Measurements from ENCODE around the gene ATRNL1.
"Not testable (repeated sequence)": the region's sequence is repeated elsewhere in the genome, so short reads cannot be mapped to it uniquely, and the experiment has no call there.

ATRNL1 gene

GRCh38 chr10:115219203-115219602 lies 126.0 kb downstream of the ATRNL1 start:
- no peak overlapping the region for H3K4me3 Mint-ChIP-seq
- H3K36me3 Mint-ChIP-seq (ENCODE audit: low read depth), result no peaks in the 10 kb centered on the region
- no peaks in the 10 kb centered on the region for H3K4me1 Mint-ChIP-seq (ENCODE audit: low read depth)
- H3K9me3 Mint-ChIP-seq, result no peaks in the 10 kb centered on the region
- no peaks in the 10 kb centered on the region for H3K27me3 Mint-ChIP-seq (ENCODE audit: low read depth)
- no peak overlapping the region for H3K27ac Mint-ChIP-seq

DNA sequence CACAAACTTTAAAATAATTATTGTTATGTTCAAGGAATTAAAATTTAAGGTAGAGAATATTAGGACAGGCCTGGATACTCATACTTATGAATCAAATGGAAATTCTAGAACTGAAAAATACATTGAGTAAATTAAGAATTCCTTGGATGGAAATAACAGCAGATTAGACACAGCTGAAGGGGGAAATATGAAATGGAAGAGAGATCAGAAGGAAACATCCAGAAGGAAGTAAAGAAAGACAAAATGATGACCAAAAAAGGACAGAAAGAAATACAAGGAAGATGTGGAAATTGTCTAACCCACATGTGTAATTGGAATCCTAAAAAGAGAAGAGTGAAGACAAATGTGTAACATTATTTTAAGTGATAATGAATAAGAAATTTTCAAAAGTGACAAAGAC lies 128.9 kb downstream of the ATRNL1 start:
- Mint-ChIP-seq H3K4me1 (ENCODE audit: low read depth) (no peaks in the 10 kb centered on the region), H3K4me3 (no peak overlapping the region), H3K27me3 (ENCODE audit: low read depth) (no peaks in the 10 kb centered on the region), H3K36me3 (ENCODE audit: low read depth) (no peaks in the 10 kb centered on the region), H3K9me3 (no peaks in the 10 kb centered on the region), H3K27ac (no peak overlapping the region)

- Mint-ChIP-seq H3K4me1 (ENCODE audit: low read depth) (no peaks in the 10 kb centered on the region), H3K27me3 (ENCODE audit: low read depth) (no peaks in the 10 kb centered on the region), H3K4me3 (no peak overlapping the region), H3K9me3 (no peaks in the 10 kb centered on the region), H3K36me3 (ENCODE audit: low read depth) (no peaks in the 10 kb centered on the region), H3K27ac (no peak overlapping the region)
Observed at GRCh38 chr10:115239761-115240160, 146.6 kb downstream of the ATRNL1 start.

GRCh38 chr10:115250784-115251183 lies 157.6 kb downstream of the ATRNL1 start:
- Mint-ChIP-seq H3K4me3 (no peak overlapping the region), H3K27ac (no peak overlapping the region), H3K27me3 (ENCODE audit: low read depth) (no peaks in the 10 kb centered on the region), H3K9me3 (peaks cover 4% of the 10 kb centered on the region), H3K4me1 (ENCODE audit: low read depth) (no peaks in the 10 kb centered on the region), H3K36me3 (ENCODE audit: low read depth) (no peaks in the 10 kb centered on the region)

DNA sequence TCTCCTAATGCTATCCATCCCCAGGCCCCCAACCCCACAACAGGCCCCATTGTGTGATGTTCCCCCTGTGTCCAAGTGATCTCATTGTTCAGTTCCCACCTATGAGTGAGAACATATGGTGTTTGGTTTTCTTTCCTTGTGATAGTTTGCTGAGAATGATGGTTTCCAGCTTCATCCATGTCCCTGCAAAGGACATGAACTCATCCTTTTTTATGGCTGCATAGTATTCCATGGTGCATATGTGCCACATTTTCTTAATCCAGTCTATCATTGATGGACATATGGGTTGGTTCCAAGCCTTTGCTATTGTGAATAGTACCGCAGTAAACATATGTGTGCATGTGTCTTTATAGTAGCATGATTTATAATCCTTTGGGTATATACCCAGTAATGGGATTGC lies 160.6 kb downstream of the ATRNL1 start:
- H3K9me3 Mint-ChIP-seq, result peaks cover 17% of the 10 kb centered on the region
- H3K4me1 Mint-ChIP-seq (ENCODE audit: low read depth); H3K36me3 Mint-ChIP-seq (ENCODE audit: low read depth); H3K27me3 Mint-ChIP-seq (ENCODE audit: low read depth); H3K4me3 Mint-ChIP-seq; H3K27ac Mint-ChIP-seq: not testable (repeated sequence)

GRCh38 chr10:115272482-115272881 lies 179.3 kb downstream of the ATRNL1 start:
- H3K4me3 Mint-ChIP-seq, result no peak overlapping the region
- H3K36me3 Mint-ChIP-seq (ENCODE audit: low read depth), result no peaks in the 10 kb centered on the region
- no peaks in the 10 kb centered on the region for H3K27me3 Mint-ChIP-seq (ENCODE audit: low read depth)
- H3K27ac Mint-ChIP-seq, result no peak overlapping the region
- no peaks in the 10 kb centered on the region for H3K9me3 Mint-ChIP-seq
- H3K4me1 Mint-ChIP-seq (ENCODE audit: low read depth), result no peaks in the 10 kb centered on the region

DNA sequence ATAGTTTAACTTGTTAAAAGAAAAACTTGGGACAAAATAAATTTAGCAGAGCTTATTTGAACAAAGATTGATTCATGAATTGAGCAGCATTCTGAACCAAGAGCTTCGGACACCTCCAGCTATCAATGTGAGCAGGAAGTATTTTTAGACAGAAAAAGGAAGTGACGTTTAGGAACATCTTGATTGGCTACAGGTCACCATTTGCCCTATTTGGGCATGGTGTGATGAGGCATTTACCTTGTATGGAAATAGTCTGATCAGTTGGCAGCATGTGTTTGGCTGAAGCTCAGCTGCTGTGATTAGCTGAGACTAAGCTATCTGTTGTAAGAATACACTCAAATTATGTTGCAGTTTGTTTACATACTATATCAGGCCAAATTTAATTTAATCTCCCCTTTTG lies 185.1 kb downstream of the ATRNL1 start:
- Mint-ChIP-seq H3K36me3 (ENCODE audit: low read depth) (no peaks in the 10 kb centered on the region), H3K27ac (no peak overlapping the region), H3K4me3 (no peak overlapping the region), H3K9me3 (no peaks in the 10 kb centered on the region), H3K27me3 (ENCODE audit: low read depth) (no peaks in the 10 kb centered on the region), H3K4me1 (ENCODE audit: low read depth) (no peaks in the 10 kb centered on the region)

DNA sequence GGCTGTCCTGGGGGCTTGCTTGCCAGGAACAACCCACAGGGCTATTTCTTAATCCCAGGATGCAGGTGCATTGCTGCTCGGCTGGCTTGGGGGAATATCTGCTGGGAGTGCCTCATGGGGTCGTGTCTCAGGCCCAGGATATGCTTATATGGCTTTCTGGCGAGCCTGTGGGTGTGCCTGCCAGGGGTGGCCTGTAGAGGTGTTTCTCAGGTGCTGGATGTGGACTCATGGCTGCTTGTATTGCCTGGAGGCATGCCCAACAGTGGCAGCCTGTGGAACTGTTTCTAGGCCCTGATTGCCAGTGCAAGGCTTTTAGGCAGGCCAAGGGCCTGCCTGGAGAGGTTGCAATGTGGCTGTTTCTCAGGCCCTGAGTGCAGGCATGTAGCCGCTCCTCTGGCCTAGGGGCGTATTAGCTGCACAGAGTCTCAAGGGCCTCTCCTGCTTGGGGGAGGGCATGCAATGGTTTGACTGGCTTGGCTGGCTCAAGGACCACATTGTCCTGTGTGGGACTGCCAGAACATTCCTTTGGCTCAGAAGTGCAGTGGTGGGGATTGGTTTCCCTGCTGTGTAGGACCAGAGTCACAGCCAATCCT lies 202.1 kb downstream of the ATRNL1 start:
- Mint-ChIP-seq H3K4me3 (no peak overlapping the region), H3K9me3 (peaks cover 4% of the 10 kb centered on the region), H3K27me3 (ENCODE audit: low read depth) (no peaks in the 10 kb centered on the region), H3K36me3 (ENCODE audit: low read depth) (no peaks in the 10 kb centered on the region), H3K4me1 (ENCODE audit: low read depth) (no peaks in the 10 kb centered on the region), H3K27ac (no peak overlapping the region)

DNA sequence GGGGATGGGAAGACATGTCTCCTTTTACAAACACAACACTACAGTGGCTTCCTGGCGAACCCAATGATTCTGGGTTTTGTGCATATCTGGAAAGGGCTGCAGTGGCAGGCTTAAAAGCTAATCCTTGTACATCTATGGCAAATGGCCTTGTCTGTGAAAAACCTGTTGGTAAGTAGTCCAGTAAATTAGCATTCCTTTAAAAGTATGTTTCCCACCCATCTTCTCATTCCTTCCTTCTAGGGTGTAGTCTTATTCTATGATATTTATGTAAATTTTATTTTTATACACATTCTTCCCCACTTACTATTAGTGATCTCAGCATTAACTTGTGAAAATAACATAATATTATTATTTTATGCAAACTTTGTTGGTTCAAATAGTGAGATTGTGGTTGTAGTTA lies 206.9 kb downstream of the ATRNL1 start:
- no peaks in the 10 kb centered on the region for H3K4me1 Mint-ChIP-seq (ENCODE audit: low read depth)
- peaks cover 6% of the 10 kb centered on the region for H3K9me3 Mint-ChIP-seq
- H3K36me3 Mint-ChIP-seq (ENCODE audit: low read depth), result no peaks in the 10 kb centered on the region
- no peaks in the 10 kb centered on the region for H3K27me3 Mint-ChIP-seq (ENCODE audit: low read depth)
- H3K4me3 Mint-ChIP-seq, result no peak overlapping the region
- H3K27ac Mint-ChIP-seq, result no peak overlapping the region

GRCh38 chr10:115319669-115320068 lies 226.5 kb downstream of the ATRNL1 start:
- H3K4me1 Mint-ChIP-seq (ENCODE audit: low read depth); H3K9me3 Mint-ChIP-seq; H3K36me3 Mint-ChIP-seq (ENCODE audit: low read depth); H3K4me3 Mint-ChIP-seq; H3K27ac Mint-ChIP-seq; H3K27me3 Mint-ChIP-seq (ENCODE audit: low read depth): not testable (repeated sequence)

DNA sequence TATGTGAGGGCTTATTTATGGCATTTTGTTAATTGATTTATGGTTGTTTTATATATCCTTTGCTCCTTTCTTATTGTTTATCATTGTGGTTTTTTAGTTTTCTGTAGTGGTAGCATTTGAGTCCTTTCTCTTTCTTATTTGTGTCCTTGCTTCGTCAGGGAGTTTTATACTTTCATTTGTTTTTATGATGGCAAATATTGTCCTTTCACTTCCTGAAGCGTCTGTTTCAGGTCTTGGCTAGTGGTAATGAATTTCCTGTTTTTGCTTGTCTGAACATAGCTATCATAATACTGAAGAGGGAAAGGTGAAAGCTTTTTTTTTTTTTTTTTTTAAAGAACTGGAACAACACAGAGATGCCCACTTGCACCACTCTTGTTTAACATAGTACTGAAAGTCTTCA lies 228.2 kb downstream of the ATRNL1 start:
- no peak overlapping the region for H3K27ac Mint-ChIP-seq
- no peak overlapping the region for H3K4me3 Mint-ChIP-seq
- no peaks in the 10 kb centered on the region for H3K4me1 Mint-ChIP-seq (ENCODE audit: low read depth)
- H3K9me3 Mint-ChIP-seq, result peaks cover 9% of the 10 kb centered on the region
- H3K27me3 Mint-ChIP-seq (ENCODE audit: low read depth), result no peaks in the 10 kb centered on the region
- no peaks in the 10 kb centered on the region for H3K36me3 Mint-ChIP-seq (ENCODE audit: low read depth)

DNA sequence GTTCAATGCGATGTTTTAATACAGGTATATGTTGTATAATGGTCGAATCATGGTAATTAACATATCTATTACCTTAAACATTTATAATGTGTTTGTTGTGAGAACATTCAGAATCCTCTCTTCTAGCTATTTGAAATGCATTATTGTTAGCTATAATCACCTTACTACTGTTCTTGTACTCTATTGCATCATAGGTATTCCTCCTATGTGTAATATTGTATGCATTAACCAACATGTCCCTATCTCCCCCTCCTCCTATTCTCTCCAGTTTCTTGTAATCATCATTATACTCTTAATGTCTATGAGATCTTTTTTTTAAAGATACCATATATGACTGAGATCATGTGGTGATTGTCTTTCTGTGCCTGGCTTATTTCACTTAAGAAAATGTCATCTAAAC lies 235.2 kb downstream of the ATRNL1 start:
- Mint-ChIP-seq H3K4me3 (no peak overlapping the region), H3K36me3 (ENCODE audit: low read depth) (no peaks in the 10 kb centered on the region), H3K27ac (no peak overlapping the region), H3K9me3 (peaks cover 3% of the 10 kb centered on the region), H3K4me1 (ENCODE audit: low read depth) (no peaks in the 10 kb centered on the region), H3K27me3 (ENCODE audit: low read depth) (no peaks in the 10 kb centered on the region)

GRCh38 chr10:115335366-115335765 lies 242.2 kb downstream of the ATRNL1 start:
- H3K27ac Mint-ChIP-seq, result no peak overlapping the region
- no peak overlapping the region for H3K4me3 Mint-ChIP-seq
- no peaks in the 10 kb centered on the region for H3K27me3 Mint-ChIP-seq (ENCODE audit: low read depth)
- H3K4me1 Mint-ChIP-seq (ENCODE audit: low read depth), result no peaks in the 10 kb centered on the region
- no peaks in the 10 kb centered on the region for H3K36me3 Mint-ChIP-seq (ENCODE audit: low read depth)
- no peaks in the 10 kb centered on the region for H3K9me3 Mint-ChIP-seq

GRCh38 chr10:115355162-115355760 lies 262.1 kb downstream of the ATRNL1 start:
- Mint-ChIP-seq H3K4me1 (ENCODE audit: low read depth) (no peaks in the 10 kb centered on the region), H3K27me3 (ENCODE audit: low read depth) (no peaks in the 10 kb centered on the region), H3K4me3 (no peak overlapping the region), H3K9me3 (no peaks in the 10 kb centered on the region), H3K27ac (no peak overlapping the region), H3K36me3 (ENCODE audit: low read depth) (no peaks in the 10 kb centered on the region)

DNA sequence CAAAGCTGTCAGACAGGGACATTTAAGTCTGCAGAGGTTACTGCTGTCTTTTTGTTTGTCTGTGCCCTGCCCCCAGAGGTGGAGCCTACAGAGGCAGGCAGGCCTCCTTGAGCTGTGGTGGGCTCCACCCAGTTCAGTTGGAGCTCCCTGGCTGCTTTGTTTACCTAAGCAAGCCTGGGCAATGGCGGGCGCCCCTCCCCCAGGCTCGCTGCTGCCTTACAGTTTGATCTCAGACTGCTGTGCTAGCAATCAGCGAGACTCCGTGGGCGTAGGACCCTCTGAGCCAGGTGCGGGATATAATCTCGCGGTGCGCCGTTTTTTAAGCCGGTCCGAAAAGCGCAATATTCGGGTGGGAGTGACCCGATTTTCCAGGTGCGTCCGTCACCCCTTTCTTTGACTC lies 274.8 kb downstream of the ATRNL1 start:
- H3K4me3 Mint-ChIP-seq; H3K4me1 Mint-ChIP-seq (ENCODE audit: low read depth); H3K9me3 Mint-ChIP-seq; H3K27ac Mint-ChIP-seq; H3K36me3 Mint-ChIP-seq (ENCODE audit: low read depth); H3K27me3 Mint-ChIP-seq (ENCODE audit: low read depth): not testable (repeated sequence)

DNA sequence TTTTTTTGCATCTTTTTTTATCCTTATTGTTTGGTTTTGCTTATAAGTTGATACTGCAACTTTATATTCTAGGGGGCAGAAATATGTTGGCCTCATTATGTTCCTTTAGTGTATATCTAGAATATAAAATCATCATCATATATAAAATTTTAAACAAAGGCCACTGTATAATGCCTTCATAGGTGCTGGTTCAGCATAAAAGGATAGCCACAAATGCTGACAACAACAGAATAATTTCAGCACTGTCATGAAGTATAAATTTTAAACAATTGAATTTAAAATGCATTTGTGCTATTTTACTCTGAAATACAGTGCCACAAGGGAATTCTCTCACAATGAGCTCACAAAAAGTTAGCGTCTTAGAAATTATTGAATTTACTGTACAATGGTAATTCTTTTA lies 285.9 kb downstream of the ATRNL1 start:
- Mint-ChIP-seq H3K27me3 (ENCODE audit: low read depth) (no peaks in the 10 kb centered on the region), H3K4me3 (no peak overlapping the region), H3K4me1 (ENCODE audit: low read depth) (no peaks in the 10 kb centered on the region), H3K36me3 (ENCODE audit: low read depth) (no peaks in the 10 kb centered on the region), H3K27ac (no peak overlapping the region), H3K9me3 (no peaks in the 10 kb centered on the region)

All from T-helper 1 cell treated with Interleukin-12 subunit alpha and Interleukin-12 subunit beta and Interleukin-4 antibody, amounts not matched to agents 30 μg/mL and 1 μg/mL, for 36 hours (primary cell).